ENCODE measurements around the gene CSF1R.

The CSF1R gene

GRCh38 chr5:150085950-150086715 lies at the start of gene CSF1R:
Gene CSF1R (minus strand): TSS chr5:150086554. CDS start chr5:150086427, 127 bp downstream.
- H3K4me3 ChIP-seq (replicated peaks; ENCODE audit: low read depth, low read length): no peak within 1 kb of the TSS

DNA sequence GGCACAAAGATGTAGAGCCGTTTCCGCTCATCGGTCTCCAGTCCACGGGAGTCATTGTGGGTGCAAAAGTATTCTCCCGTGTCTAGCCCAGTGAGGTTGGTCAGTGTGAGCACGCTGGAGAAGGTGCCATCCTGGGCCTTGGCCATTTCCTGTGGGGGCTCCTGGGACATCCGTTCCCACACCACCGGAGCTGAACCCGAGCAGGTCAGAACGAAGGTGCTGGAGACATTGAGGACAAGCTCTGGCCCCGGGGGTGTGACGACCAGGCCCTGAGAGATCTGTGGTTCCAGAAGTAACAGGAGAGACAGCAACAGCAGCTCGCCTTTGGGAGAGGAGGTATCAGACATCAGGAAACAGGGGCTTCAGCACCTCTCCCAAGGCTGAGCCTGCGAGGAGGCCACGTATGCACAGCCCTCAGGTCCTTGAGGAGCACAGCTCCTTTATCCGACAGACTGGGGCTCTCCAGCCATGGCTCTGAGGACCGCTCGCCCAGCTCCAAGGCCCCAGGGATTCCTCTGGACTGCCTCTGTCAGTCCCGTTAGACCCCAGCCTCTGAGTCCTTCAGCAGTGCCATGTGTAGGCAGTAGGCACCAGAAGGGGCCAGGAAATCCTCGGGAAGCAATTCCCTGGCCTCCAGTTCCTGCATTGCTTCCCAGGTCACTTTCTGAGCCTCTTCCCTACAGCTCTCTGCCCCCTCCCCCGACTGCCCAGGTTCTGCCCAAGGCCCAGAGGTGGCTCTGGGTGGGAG lies 49.4 kb upstream of the CSF1R start:
- DNase-seq (ENCODE audit: extremely low read depth, low read depth): no peak
- no peak overlapping the region for H3K4me3 ChIP-seq (replicated peaks; ENCODE audit: low read depth, low read length)
- TF ChIP-seq, protein P1, sequence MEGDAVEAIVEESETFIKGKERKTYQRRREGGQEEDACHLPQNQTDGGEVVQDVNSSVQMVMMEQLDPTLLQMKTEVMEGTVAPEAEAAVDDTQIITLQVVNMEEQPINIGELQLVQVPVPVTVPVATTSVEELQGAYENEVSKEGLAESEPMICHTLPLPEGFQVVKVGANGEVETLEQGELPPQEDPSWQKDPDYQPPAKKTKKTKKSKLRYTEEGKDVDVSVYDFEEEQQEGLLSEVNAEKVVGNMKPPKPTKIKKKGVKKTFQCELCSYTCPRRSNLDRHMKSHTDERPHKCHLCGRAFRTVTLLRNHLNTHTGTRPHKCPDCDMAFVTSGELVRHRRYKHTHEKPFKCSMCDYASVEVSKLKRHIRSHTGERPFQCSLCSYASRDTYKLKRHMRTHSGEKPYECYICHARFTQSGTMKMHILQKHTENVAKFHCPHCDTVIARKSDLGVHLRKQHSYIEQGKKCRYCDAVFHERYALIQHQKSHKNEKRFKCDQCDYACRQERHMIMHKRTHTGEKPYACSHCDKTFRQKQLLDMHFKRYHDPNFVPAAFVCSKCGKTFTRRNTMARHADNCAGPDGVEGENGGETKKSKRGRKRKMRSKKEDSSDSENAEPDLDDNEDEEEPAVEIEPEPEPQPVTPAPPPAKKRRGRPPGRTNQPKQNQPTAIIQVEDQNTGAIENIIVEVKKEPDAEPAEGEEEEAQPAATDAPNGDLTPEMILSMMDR (IDR thresholded peaks at IDR 0.05; ENCODE audit: low read depth, low read length, missing control alignments): no peak

More at GRCh38 chr5:150085950-150086715, at the start of gene CSF1R:
- TF ChIP-seq, protein P1 (IDR thresholded peaks at IDR 0.05; ENCODE audit: low read depth, low read length, missing control alignments): no peak
- no peak for DNase-seq (ENCODE audit: extremely low read depth, low read depth)

DNA sequence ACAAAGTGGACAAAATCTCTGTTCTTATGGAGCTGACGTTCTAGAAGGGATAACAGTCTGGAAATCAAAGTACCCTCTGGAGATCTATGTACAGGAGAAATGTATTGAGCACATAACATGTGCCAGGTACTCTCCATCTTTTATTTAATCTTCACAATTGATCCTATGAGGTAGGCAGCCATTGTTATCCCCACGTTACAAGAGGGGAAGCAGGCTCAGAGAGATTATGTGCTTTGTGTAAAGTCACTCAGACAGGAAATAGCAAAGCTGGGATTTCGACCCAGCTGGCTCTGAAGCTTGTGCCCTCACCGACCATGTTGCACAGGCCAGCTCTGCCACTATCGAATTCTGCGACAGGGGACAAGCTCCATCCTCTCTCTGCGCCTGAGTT lies 47.8 kb upstream of the CSF1R start:
- TF ChIP-seq, protein P1 (IDR thresholded peaks at IDR 0.05; ENCODE audit: low read depth, low read length, missing control alignments): no peak
- no peak for DNase-seq (ENCODE audit: extremely low read depth, low read depth)
- H3K4me3 ChIP-seq (replicated peaks; ENCODE audit: low read depth, low read length): no peak overlapping the region

- TF ChIP-seq, protein P1 (IDR thresholded peaks at IDR 0.05; ENCODE audit: low read depth, low read length, missing control alignments): no peak
Measured at GRCh38 chr5:150133581-150134197, 47.3 kb upstream of the CSF1R start.

GRCh38 chr5:150132740-150133139 lies 46.4 kb upstream of the CSF1R start:
- DNase-seq (ENCODE audit: extremely low read depth, low read depth): no peak
- TF ChIP-seq, protein P1 (IDR thresholded peaks at IDR 0.05; ENCODE audit: low read depth, low read length, missing control alignments): no peak
- no peak overlapping the region for H3K4me3 ChIP-seq (replicated peaks; ENCODE audit: low read depth, low read length)

More at GRCh38 chr5:150133581-150134197, 47.3 kb upstream of the CSF1R start:
- DNase-seq (ENCODE audit: extremely low read depth, low read depth): no peak
- no peak overlapping the region for H3K4me3 ChIP-seq (replicated peaks; ENCODE audit: low read depth, low read length)

GRCh38 chr5:150131978-150132694 lies 45.8 kb upstream of the CSF1R start:
- TF ChIP-seq, protein P1 (IDR thresholded peaks at IDR 0.05; ENCODE audit: low read depth, low read length, missing control alignments): no peak
- DNase-seq (ENCODE audit: extremely low read depth, low read depth): no peak
- H3K4me3 ChIP-seq (replicated peaks; ENCODE audit: low read depth, low read length): no peak overlapping the region
